HCT116 (cell line): ENCODE results near the gene HMGB3. TPM values are rescaled to one million over a fixed set of nuclear protein-coding genes. Genes with fewer than 3 reads are reported as not detected.
"Not testable (repeated sequence)": the region's sequence is repeated elsewhere in the genome, so short reads cannot be mapped to it uniquely, and the experiment has no call there.

ENCODE experiments used
- ATAC-seq: fragments of 200-7000 bp; cut with Tn5 transposase; 2 replicates; pipeline ENCODE4 v1.9.1; 2020; ENCODE audit warnings: mild to moderate bottlenecking, moderate library complexity
- BruUV-seq: library from RNA; stranded (reverse); fragments of 400-500 nt; replicated peaks from 2 replicates; lab custom pipeline; 2021; lab: Mats Ljungman, UMichigan
- CTCF ChIA-PET: fragments of 300-600 bp; sonication (Branson Sonifier 250); formaldehyde crosslinking; loops from one replicate; lab custom pipeline; 2021; ENCODE audit warnings: antibody characterized with exemption; lab: Charles Lee
- POLR2A ChIA-PET: fragments of 300-600, 350-600 bp; sonication (Branson Sonifier 250); formaldehyde crosslinking; loops from one replicate; lab custom pipeline; 2021; ENCODE audit warnings: antibody characterized with exemption; lab: Charles Lee
- RAD21 ChIA-PET, 2 experiments: fragments of 300-600 bp; sonication (Branson Sonifier 250); formaldehyde crosslinking; loops; one replicate each; lab custom pipeline; 2023; ENCODE audit warnings: low total read pairs in 2 of 2; ENCODE audit not compliant: uncharacterized antibody in 2 of 2, unreplicated experiment in 2 of 2, low non-redundant PET in 1 of 2; lab: Charles Lee
- DNase-seq: peaks from one replicate; pipeline ENCODE4 v3.0.0-alpha.2; 2010; ENCODE audit warnings: low read depth, low spot score
- H2AFZ ChIP-seq: fragments of 200-600 bp; shearing (Covaris generic), sonication (generic); 2 replicates; pipeline ENCODE4 v1.6.1; 2017; ENCODE audit warnings: low read depth, mixed run types, mixed read lengths, antibody characterized with exemption, low read length; ENCODE audit not compliant: poor library complexity, severe bottlenecking
- H3K27ac ChIP-seq: 2 replicates; pipeline ENCODE4 v1.5.1; 2012; ENCODE audit warnings: low read depth, low read length
- H3K27me3 ChIP-seq: fragments of 200-600 bp; sonication (generic); 2 replicates; pipeline ENCODE4 v1.6.1; 2016; ENCODE audit warnings: mixed run types, low read length, mixed read lengths; ENCODE audit not compliant: insufficient read depth
- H3K36me3 ChIP-seq, 2 experiments: fragments of 200-500 bp in 1 of 2; fragments of 200-600 bp in 1 of 2; sonication (Bioruptor generic) in 1 of 2; sonication (generic) in 1 of 2; 2 replicates each; pipeline versions ENCODE4 v1.5.1 to v1.6.1; 2014 to 2016; ENCODE audit warnings: low read length in 2 of 2, inconsistent platforms in 1 of 2, mixed read lengths in 1 of 2, mixed run types in 1 of 2; ENCODE audit not compliant: insufficient read depth in 2 of 2, control insufficient read depth in 1 of 2
- H3K4me1 ChIP-seq, 2 experiments: fragments of 200-600 bp in 1 of 2; sonication (generic) in 1 of 2; 2 replicates each; pipeline versions ENCODE4 v1.5.1 to v1.6.1; 2012 to 2017; ENCODE audit warnings: low read length in 2 of 2, inconsistent platforms in 1 of 2, mild to moderate bottlenecking in 1 of 2, mixed read lengths in 1 of 2, mixed run types in 1 of 2, moderate library complexity in 1 of 2; ENCODE audit not compliant: insufficient read depth in 2 of 2, control insufficient read depth in 1 of 2
- H3K4me2 ChIP-seq: fragments of 200-600 bp; sonication (generic); 2 replicates; pipeline ENCODE4 v1.6.1; 2017; ENCODE audit warnings: mixed run types, low read length, mixed read lengths
- H3K4me3 ChIP-seq, 2 experiments: fragments of 200-600 bp in 1 of 2; sonication (generic) in 1 of 2; replicated peaks in 1 of 2; 2 replicates each; pipeline ENCODE4 v1.5.1; 2011 to 2016; ENCODE audit warnings: low read length in 2 of 2, control low read depth in 1 of 2, low read depth in 1 of 2, mild to moderate bottlenecking in 1 of 2, mixed read lengths in 1 of 2, mixed run types in 1 of 2
- H3K79me2 ChIP-seq: fragments of 200-600 bp; sonication (generic); 2 replicates; pipeline ENCODE4 v1.6.1; 2017; ENCODE audit warnings: mild to moderate bottlenecking, mixed run types, low read length, moderate library complexity, mixed read lengths; ENCODE audit not compliant: insufficient read depth
- H3K9ac ChIP-seq: fragments of 200-600 bp; sonication (generic); 2 replicates; pipeline ENCODE4 v1.6.1; 2016; ENCODE audit warnings: low read length, mixed read lengths
- H3K9me2 ChIP-seq: fragments of 200-600 bp; sonication (generic), shearing (Covaris generic); 2 replicates; pipeline ENCODE4 v1.6.1; 2017; ENCODE audit warnings: mixed run types, mild to moderate bottlenecking, moderate library complexity; ENCODE audit not compliant: insufficient read depth
- H3K9me3 ChIP-seq, 2 experiments: fragments of 200-500 bp in 1 of 2; fragments of 200-600 bp in 1 of 2; sonication (Bioruptor generic) in 1 of 2; sonication (generic) in 1 of 2; 2 replicates each; pipeline ENCODE4 v1.6.1; 2014 to 2017; ENCODE audit warnings: low read length in 2 of 2, mixed read lengths in 2 of 2, inconsistent platforms in 1 of 2, low read depth in 1 of 2, mild to moderate bottlenecking in 1 of 2, mixed run types in 1 of 2, moderate library complexity in 1 of 2; ENCODE audit not compliant: control insufficient read depth in 1 of 2, insufficient read depth in 1 of 2
- H4K20me1 ChIP-seq: fragments of 200-600 bp; sonication (generic), shearing (Covaris generic); 2 replicates; pipeline ENCODE4 v1.6.1; 2017; ENCODE audit warnings: mixed run types, mild to moderate bottlenecking, moderate library complexity; ENCODE audit not compliant: insufficient read depth
- CBX3 ChIP-seq: IDR thresholded peaks from 2 replicates; pipeline ENCODE4 v1.6.1; 2012; ENCODE audit warnings: low read depth
- CEBPB ChIP-seq: IDR thresholded peaks from 2 replicates; pipeline ENCODE4 v1.6.1; 2012; ENCODE audit warnings: low read depth
- EGR1 ChIP-seq: IDR thresholded peaks from 2 replicates; pipeline ENCODE4 v1.6.1; 2012; ENCODE audit warnings: low read depth
- EZH2 ChIP-seq: fragments of 200-600 bp; sonication (generic); IDR thresholded peaks from 2 replicates; pipeline ENCODE4 v1.6.1; 2017; ENCODE audit warnings: antibody characterized with exemption, mixed run types
- EZH2phosphoT487 ChIP-seq: fragments of 200-600 bp; IDR thresholded peaks from 2 replicates; pipeline ENCODE4 v1.6.1; 2018; ENCODE audit warnings: antibody characterized with exemption, borderline replicate concordance
- FOSL1 ChIP-seq: IDR thresholded peaks from 2 replicates; pipeline ENCODE4 v1.6.1; 2012; ENCODE audit warnings: low read depth
- JUND ChIP-seq: IDR thresholded peaks from 2 replicates; pipeline ENCODE4 v1.6.1; 2012
- POLR2A ChIP-seq: IDR thresholded peaks from 2 replicates; pipeline ENCODE4 v1.7.0; 2011; ENCODE audit warnings: borderline replicate concordance; ENCODE audit not compliant: insufficient read depth, insufficient read length; ENCODE audit errors: extremely low read depth
- POLR2AphosphoS5 ChIP-seq: IDR thresholded peaks from 2 replicates; pipeline ENCODE4 v1.6.1; 2011; ENCODE audit warnings: mild to moderate bottlenecking, low read depth, low read length, moderate library complexity
- RAD21 ChIP-seq: IDR thresholded peaks from 2 replicates; pipeline ENCODE4 v1.6.1; 2012; ENCODE audit warnings: low read depth, mild to moderate bottlenecking
- SIN3A ChIP-seq: IDR thresholded peaks from 2 replicates; pipeline ENCODE4 v1.6.1; 2012; ENCODE audit warnings: low read depth
- SRF ChIP-seq: IDR thresholded peaks from 2 replicates; pipeline ENCODE4 v1.6.1; 2012; ENCODE audit warnings: low read depth
- TCF7L2 ChIP-seq: IDR thresholded peaks from 2 replicates; pipeline ENCODE4 v1.7.0; 2011; ENCODE audit warnings: borderline replicate concordance, inconsistent platforms; ENCODE audit not compliant: insufficient read depth, insufficient read length; ENCODE audit errors: extremely low read depth
- YY1 ChIP-seq: IDR thresholded peaks from 2 replicates; pipeline ENCODE4 v1.6.1; 2011; ENCODE audit warnings: low read length, low read depth, moderate library complexity, mild to moderate bottlenecking; ENCODE audit not compliant: insufficient replicate concordance; ENCODE audit errors: extremely low read depth
- ZFX ChIP-seq: fragments of 450-650 bp; IDR thresholded peaks from 2 replicates; pipeline ENCODE4 v1.6.1; 2017
- ZNF274 ChIP-seq: fragments of 200-500 bp; sonication (Bioruptor generic); IDR thresholded peaks from 2 replicates; pipeline ENCODE4 v1.6.1; 2014; ENCODE audit warnings: mild to moderate bottlenecking, low read depth, low read length, inconsistent platforms
- intact Hi-C: fragments of 100-400 bp; cut with micrococcal nuclease; formaldehyde crosslinking; loops from 2 replicates; pipeline ENCODE4 v1.10.0; 2022
- total RNA-seq: library from RNA; stranded (reverse); gene quantifications from one replicate; pipeline ENCODE4 v1.2.1, GENCODE V29; 2021; ENCODE audit not compliant: unreplicated experiment
- TF ChIP-seq, protein P1 (sequence below): IDR thresholded peaks from 2 replicates; pipeline ENCODE4 v1.6.1; 2012
- TF ChIP-seq, protein P2 (sequence below): IDR thresholded peaks from 2 replicates; pipeline ENCODE4 v1.6.1; 2012; ENCODE audit warnings: low read depth
- TF ChIP-seq, protein P3 (sequence below): IDR thresholded peaks from 2 replicates; pipeline ENCODE4 v1.6.1; 2012

Gene HMGB3
- total RNA-seq, 1 experiment from 2014 or later = 116 TPM

DNA sequence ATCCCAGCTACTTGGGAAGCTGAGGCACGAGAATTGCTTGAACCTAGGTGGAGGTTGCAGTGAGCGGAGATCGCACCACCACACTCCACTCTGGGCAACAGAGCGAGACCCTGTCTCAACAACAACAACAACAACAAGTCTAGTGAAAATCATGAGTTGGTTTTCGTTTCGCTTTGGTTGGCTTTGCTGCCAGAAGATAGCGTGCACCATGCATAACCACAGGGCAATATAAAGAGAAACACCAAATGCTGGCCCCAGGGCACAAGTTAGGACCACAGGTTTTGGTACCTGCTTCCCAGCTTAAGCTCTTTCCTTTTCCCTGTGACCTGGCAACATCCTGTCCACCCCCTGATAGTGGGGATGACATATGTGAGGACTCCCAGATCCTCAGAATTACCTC lies 21.5 kb upstream of the HMGB3 start:
- CTCF ChIA-PET = no interaction called here
- H3K9me2 ChIP-seq = no peaks in the 10 kb centered on the region
- no peaks in the 10 kb centered on the region for H3K79me2 ChIP-seq
- H3K9ac ChIP-seq = no peak overlapping the region
- TF ChIP-seq, protein P1, sequence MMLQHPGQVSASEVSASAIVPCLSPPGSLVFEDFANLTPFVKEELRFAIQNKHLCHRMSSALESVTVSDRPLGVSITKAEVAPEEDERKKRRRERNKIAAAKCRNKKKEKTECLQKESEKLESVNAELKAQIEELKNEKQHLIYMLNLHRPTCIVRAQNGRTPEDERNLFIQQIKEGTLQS = no peak
- TF ChIP-seq SIN3A = no peak
- no peak for TF ChIP-seq FOSL1
- TF ChIP-seq RAD21 = no peak
- TF ChIP-seq EGR1 = no peak
- TF ChIP-seq TCF7L2 = no peak
- no peak for TF ChIP-seq ZNF274
- TF ChIP-seq CEBPB = no peak
- TF ChIP-seq POLR2AphosphoS5 = no peak
- TF ChIP-seq CBX3 = no peak
- TF ChIP-seq EZH2phosphoT487 = no peak
- TF ChIP-seq, protein P2, sequence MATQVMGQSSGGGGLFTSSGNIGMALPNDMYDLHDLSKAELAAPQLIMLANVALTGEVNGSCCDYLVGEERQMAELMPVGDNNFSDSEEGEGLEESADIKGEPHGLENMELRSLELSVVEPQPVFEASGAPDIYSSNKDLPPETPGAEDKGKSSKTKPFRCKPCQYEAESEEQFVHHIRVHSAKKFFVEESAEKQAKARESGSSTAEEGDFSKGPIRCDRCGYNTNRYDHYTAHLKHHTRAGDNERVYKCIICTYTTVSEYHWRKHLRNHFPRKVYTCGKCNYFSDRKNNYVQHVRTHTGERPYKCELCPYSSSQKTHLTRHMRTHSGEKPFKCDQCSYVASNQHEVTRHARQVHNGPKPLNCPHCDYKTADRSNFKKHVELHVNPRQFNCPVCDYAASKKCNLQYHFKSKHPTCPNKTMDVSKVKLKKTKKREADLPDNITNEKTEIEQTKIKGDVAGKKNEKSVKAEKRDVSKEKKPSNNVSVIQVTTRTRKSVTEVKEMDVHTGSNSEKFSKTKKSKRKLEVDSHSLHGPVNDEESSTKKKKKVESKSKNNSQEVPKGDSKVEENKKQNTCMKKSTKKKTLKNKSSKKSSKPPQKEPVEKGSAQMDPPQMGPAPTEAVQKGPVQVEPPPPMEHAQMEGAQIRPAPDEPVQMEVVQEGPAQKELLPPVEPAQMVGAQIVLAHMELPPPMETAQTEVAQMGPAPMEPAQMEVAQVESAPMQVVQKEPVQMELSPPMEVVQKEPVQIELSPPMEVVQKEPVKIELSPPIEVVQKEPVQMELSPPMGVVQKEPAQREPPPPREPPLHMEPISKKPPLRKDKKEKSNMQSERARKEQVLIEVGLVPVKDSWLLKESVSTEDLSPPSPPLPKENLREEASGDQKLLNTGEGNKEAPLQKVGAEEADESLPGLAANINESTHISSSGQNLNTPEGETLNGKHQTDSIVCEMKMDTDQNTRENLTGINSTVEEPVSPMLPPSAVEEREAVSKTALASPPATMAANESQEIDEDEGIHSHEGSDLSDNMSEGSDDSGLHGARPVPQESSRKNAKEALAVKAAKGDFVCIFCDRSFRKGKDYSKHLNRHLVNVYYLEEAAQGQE = no peak
- TF ChIP-seq ZFX = no peak
- TF ChIP-seq EZH2 = no peak
- no peak for TF ChIP-seq SRF
- TF ChIP-seq JUND = no peak
- TF ChIP-seq YY1 = no peak
- TF ChIP-seq, protein P3, sequence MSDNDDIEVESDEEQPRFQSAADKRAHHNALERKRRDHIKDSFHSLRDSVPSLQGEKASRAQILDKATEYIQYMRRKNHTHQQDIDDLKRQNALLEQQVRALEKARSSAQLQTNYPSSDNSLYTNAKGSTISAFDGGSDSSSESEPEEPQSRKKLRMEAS = no peak
- TF ChIP-seq POLR2A = no peak
- no TSS peak for BruUV-seq
- no peaks in the 10 kb centered on the region for H3K27me3 ChIP-seq
- H4K20me1 ChIP-seq = no peaks in the 10 kb centered on the region
- H2AFZ ChIP-seq = no peak overlapping the region
- no peak overlapping the region for H3K4me2 ChIP-seq
- no peak overlapping the region for H3K27ac ChIP-seq
- no peaks in the 10 kb centered on the region for H3K9me3 ChIP-seq
- intact Hi-C loops = no loop called here
- RAD21 ChIA-PET = no interaction called here
- DNase-seq (no peak), ATAC-seq (no peak)
- no peak overlapping the region for H3K4me3 ChIP-seq
- POLR2A ChIA-PET = no interaction called here
- H3K4me1 ChIP-seq = no peaks in the 10 kb centered on the region
- no peaks in the 10 kb centered on the region for H3K36me3 ChIP-seq

DNA sequence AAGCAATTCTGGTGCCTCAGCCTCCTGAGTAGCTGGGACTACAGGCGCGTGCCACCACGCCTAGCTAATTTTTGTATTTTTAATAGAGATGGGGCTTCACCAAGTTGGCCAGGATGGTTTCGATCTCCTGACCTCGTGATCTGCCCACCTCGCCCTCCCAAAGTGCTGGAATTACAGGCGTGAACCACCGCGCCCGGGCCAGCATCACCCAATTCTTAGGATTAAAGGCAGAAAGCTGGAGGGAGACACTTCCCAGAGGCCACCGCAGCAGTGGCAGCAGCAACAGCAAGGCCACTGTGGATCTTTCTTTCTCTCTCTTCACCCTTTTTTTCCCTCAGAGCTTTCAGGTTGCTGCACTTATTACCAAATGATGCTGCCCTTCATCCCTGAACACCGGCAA lies 18.7 kb upstream of the HMGB3 start:
- H2AFZ ChIP-seq, ATAC-seq, intact Hi-C loops, H3K9me3 ChIP-seq, H3K36me3 ChIP-seq, H3K27me3 ChIP-seq, H3K4me3 ChIP-seq, CTCF ChIA-PET, H3K9me2 ChIP-seq, H3K4me1 ChIP-seq, DNase-seq, POLR2A ChIA-PET, H3K79me2 ChIP-seq, H3K4me2 ChIP-seq, RAD21 ChIA-PET, H3K27ac ChIP-seq, BruUV-seq, H3K9ac ChIP-seq, H4K20me1 ChIP-seq: not testable (repeated sequence)
